CD4-positive, alpha-beta T cell treated with Interleukin-1 beta for 1 hour (primary cell): ENCODE measurements around the gene SIGLEC1.

Source experiments
- DNase-seq, 2 donors: peaks; one replicate each; pipeline ENCODE4 v3.0.0-alpha.2; 2020 to 2022

Gene SIGLEC1

GRCh38 chr20:3712279-3712873, at the start of gene SIGLEC1:
SIGLEC1 (minus strand) TSS chr20:3712600; CDS start chr20:3707128, 5,472 bp downstream.
- DNase-seq: peak; percentile 11 to 70

GRCh38 chr20:3760655-3761348, 48.4 kb upstream of the SIGLEC1 start:
- DNase-seq: no peak

- no peak for DNase-seq
These were observed 47.5 kb upstream of the SIGLEC1 start for GRCh38 chr20:3759884-3760283.

- no peak for DNase-seq
These were observed 47.0 kb upstream of the SIGLEC1 start for GRCh38 chr20:3759316-3759823.

GRCh38 chr20:3758566-3758965, 46.2 kb upstream of the SIGLEC1 start:
- DNase-seq: no peak

GRCh38 chr20:3757268-3757667, 44.9 kb upstream of the SIGLEC1 start:
- DNase-seq: no peak

- DNase-seq: no peak
These were observed 43.5 kb upstream of the SIGLEC1 start for GRCh38 chr20:3755814-3756480.

GRCh38 chr20:3755269-3755668, 42.9 kb upstream of the SIGLEC1 start:
- DNase-seq: no peak

DNA sequence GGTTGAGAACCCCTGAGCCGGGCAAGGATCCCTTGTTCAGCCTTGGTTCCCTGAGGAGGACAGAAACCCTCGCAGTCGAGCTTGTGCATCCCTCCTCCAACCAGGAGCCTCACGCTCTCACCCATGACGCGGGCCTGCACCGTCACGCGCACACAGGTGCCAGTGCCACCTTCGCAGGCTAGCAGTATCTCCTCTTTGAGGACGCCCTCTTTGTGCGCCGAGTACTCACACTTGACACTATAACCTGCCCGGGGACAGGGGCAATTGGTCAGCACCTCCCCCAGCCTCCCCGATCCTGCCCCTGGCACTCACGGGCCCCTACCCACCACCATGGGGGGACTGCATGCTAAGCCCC, 41.9 kb upstream of the SIGLEC1 start:
- DNase-seq: no peak

DNA sequence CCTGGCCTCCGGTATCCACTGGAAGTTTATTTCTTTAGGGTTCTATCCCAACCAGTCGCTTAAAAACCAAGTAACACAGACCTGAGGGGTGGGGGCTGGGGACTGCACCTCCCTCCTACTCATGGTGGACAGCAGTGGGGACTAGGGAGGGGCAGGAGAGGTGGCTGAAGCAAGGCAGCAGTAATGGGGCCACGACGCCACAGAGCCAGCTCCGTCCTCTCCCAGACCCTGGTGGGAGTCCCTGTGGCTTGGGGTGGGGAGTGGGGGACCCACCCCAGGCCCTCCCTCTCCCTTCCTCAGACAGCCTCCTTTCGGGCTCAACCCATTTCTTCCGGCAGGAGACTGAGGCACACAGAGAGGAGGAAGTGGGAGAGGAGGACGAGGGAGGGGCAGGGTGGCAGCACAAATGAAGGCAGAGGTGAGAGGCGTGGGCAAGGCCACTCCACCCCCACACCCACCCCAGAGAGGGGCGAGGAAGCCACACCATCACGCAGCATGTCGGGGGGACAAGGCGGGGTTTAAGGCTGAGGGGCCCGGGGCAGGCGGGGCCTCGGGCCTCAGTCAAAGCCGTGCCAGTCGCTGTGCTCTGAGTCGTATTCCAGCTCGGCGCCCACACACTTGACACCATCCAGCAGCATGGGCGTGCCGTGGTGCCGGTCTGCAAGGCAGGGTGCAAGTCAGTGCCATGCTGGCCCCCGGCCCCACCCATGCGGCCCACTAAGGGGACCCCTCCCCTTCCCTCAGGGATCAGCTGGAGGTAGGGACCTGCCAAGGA, 41.3 kb upstream of the SIGLEC1 start:
- DNase-seq: no peak

- peak; percentile 66 to 70 for DNase-seq
These were observed 40.7 kb upstream of the SIGLEC1 start for GRCh38 chr20:3753098-3753497.

GRCh38 chr20:3752386-3752759, 40.0 kb upstream of the SIGLEC1 start:
- no peak for DNase-seq

- DNase-seq: peak; percentile 65 to 71
These were observed 39.4 kb upstream of the SIGLEC1 start for GRCh38 chr20:3751675-3752385.

- DNase-seq: no peak
These were observed 38.9 kb upstream of the SIGLEC1 start for GRCh38 chr20:3751305-3751674.

DNA sequence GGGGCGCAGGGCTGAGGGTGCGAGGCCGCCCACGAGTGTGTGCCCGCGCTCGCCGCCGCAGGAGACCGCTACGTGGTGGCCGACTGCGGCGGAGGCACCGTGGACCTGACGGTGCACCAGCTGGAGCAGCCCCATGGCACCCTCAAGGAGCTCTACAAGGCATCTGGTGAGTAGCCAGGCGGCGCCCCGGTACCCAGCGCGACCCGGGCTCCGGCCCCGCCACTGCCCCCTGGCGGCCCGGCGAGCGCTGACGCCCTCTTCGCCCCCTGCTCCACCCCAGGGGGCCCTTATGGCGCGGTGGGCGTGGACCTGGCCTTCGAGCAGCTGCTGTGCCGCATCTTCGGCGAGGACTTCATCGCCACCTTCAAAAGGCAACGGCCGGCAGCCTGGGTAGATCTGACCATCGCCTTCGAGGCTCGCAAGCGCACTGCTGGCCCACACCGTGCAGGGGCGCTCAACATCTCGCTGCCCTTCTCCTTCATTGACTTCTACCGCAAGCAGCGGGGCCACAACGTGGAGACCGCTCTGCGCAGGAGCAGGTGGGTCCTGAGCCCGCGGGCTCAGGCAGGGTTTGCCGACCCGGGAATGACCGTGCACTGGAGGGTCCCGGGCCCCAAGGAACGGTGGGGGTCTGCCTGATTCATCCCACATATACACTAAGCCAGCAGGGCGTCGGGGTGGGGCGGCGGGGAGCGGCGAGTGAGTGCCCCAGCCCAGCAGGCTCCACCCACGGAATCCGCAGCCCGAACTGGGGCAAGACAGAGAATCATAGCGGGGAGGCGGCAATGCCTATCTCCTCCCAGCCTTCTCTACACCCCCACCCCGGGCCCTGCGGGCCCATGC, 37.5 kb upstream of the SIGLEC1 start:
- peak; percentile 25 to 37 for DNase-seq

DNA sequence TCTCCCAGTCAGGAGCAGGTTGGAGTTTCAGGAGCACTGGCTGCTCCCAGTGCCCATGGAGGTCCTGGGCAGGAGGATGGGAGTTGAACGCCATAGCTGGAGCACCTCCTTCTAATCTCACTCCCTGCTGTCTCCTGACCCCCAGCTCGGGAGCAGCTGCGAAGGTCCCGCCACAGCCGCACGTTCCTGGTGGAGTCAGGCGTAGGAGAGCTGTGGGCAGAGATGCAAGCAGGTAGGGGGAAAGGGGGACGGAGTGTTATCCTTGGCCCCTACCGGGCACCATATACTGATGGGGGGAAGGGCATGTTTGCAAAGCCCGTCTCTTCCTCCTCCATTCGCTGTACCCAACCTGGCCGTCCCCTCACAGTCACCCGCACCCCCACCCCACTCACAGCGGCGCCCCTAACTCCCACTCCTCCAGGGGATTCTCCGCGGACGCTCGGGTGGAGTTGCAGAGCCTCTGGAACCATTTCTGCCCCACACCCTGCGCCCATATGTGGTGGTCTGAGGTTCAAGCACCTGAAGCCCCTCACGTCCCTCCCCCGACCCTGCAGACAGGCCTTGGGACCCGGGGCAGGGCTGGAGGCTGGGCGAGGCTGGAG, 36.8 kb upstream of the SIGLEC1 start:
- no peak for DNase-seq

GRCh38 chr20:3748073-3748472, 35.7 kb upstream of the SIGLEC1 start:
- no peak for DNase-seq

DNA sequence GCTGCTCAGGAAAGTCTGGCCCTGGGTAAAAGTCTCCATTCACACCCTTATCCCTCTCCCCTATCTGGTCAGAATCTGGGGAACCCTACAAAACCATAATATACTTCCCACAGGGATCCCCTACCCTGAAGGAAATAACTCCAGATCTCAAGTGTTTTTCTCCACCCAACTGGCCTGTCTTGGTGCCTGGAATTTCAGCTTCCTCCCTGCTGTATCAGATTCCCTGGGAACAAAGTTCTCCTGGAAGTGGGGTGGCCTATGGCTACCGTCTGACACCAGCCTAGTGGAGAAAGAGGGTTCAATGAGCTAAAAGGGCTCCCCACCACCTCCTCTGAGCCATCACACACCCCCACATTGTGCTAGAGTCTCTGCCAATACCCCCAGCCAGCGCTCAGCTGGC, 35.1 kb upstream of the SIGLEC1 start:
- DNase-seq: no peak

DNA sequence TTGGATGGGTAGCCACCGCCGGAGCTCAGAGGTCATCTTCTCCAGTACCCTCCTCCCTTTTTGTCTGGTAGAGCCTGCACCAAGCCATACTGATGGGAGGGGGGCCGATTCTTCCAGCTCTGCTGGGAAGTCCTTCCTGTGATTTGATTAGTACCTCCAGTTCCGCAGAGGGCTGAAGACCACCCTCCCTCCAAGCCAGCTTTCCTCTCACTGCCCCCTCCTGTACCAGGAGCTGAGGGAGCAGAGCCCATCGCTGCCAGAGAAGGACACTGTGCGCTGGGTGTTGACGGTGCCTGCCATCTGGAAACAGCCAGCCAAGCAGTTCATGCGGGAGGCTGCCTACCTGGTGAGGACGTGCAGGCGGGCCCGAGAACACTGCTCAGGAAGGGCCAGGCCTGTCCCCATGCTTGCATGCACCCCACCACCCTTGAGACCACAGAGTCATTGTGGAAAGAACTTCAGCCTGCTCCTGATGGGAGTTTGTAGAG, 33.3 kb upstream of the SIGLEC1 start:
- no peak for DNase-seq

DNA sequence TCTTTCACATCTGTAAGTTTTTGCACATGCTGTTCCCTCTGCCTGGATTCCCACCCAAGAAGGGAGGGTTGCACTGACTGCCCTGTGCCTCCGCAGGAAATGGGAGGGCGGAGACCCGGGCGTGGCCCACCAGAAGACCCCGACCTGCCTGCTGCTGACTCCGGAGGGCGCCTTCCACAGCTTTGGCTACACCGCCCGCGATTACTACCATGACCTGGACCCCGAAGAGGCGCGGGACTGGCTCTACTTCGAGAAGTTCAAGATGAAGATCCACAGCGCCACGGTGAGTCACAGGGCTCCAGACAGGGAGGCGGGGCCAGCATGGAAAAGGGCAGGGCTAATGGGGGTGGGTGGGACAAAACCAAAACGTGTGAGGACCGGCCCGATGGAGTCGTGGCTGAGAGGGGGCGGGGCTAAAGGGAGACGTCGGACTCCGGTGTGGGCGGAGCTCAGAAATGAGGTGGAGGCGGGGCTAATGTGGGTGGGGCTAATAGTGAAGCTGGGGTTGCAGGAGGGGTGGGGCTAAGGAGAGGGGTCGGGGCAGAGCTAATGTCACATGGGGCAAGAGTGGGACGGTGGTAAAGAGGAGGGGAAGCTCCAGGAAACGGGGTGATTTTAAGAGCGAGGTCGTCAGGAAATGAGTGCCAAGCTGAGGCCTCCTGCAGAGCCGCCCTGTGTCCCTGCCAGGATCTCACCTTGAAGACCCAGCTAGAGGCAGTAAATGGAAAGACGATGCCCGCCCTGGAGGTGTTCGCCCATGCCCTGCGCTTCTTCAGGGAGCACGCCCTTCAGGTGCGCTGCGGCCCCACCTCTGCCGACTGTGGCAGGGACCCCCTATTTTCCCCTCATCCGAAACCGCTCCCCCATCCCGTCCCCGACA, 32.6 kb upstream of the SIGLEC1 start:
- peak; percentile 83 to 87 for DNase-seq
